IMR-90 (cell line): ENCODE data around the gene ACVR2B. TPM values are rescaled to one million over a fixed set of nuclear protein-coding genes. Genes with fewer than 3 reads are reported as not detected.

Source experiments
- ATAC-seq: fragments of 200-7000 bp; cut with Tn5 transposase; 2 replicates; pipeline ENCODE4 v1.9.1; 2020; ENCODE audit warnings: low read depth, mild to moderate bottlenecking, moderate library complexity
- BruUV-seq: library from RNA; stranded (reverse); fragments of 400-500 nt; replicated peaks from 2 replicates; lab custom pipeline; 2021; lab: Mats Ljungman, UMichigan
- CTCF ChIA-PET: fragments of 300-600 bp; formaldehyde crosslinking; extraction: SDS; loops from one replicate; lab custom pipeline; 2021; ENCODE audit warnings: antibody characterized with exemption; lab: Yijun Ruan, JAX
- POLR2A ChIA-PET: fragments of 300-600 bp; sonication (Branson Sonifier 250); formaldehyde crosslinking; loops from one replicate; lab custom pipeline; 2022; ENCODE audit warnings: antibody characterized with exemption; ENCODE audit not compliant: unreplicated experiment; lab: Charles Lee
- DNase-seq: peaks from one replicate; pipeline ENCODE4 v3.0.0; 2013
- H2AFZ ChIP-seq: replicated peaks from 2 replicates; pipeline ENCODE3; 2013; ENCODE audit warnings: low read length, mild to moderate bottlenecking; ENCODE audit not compliant: poor library complexity
- H2AK5ac ChIP-seq: 2 replicates; pipeline ENCODE4 v1.6.1; 2013; ENCODE audit warnings: low read depth, low read length, inconsistent platforms
- H2AK9ac ChIP-seq: replicated peaks from 2 replicates; pipeline ENCODE3; 2013; ENCODE audit warnings: mild to moderate bottlenecking, low read depth, low read length, moderate library complexity; ENCODE audit not compliant: poor library complexity
- H2BK120ac ChIP-seq: 2 replicates; pipeline ENCODE4 v1.6.1; 2013; ENCODE audit warnings: low read depth, low read length, inconsistent platforms
- H2BK15ac ChIP-seq: 3 replicates; pipeline ENCODE4 v1.6.1; 2013; ENCODE audit warnings: low read depth, low read length, inconsistent platforms
- H2BK20ac ChIP-seq: 2 replicates; pipeline ENCODE4 v1.6.1; 2013; ENCODE audit warnings: low read depth, mild to moderate bottlenecking, inconsistent platforms, low read length, moderate library complexity
- H2BK5ac ChIP-seq: 2 replicates; pipeline ENCODE4 v1.6.1; 2013; ENCODE audit warnings: mild to moderate bottlenecking, low read depth, low read length, inconsistent platforms; ENCODE audit not compliant: poor library complexity, severe bottlenecking
- H3K14ac ChIP-seq: replicated peaks from 2 replicates; pipeline ENCODE4 v1.6.1; 2013; ENCODE audit warnings: low read depth, low read length, inconsistent platforms
- H3K18ac ChIP-seq: 2 replicates; pipeline ENCODE4 v1.6.1; 2013; ENCODE audit warnings: low read depth, low read length, control low read depth
- H3K23ac ChIP-seq: 2 replicates; pipeline ENCODE4 v1.6.1; 2013; ENCODE audit warnings: low read depth, low read length, inconsistent platforms
- H3K27ac ChIP-seq: 2 replicates; pipeline ENCODE4 v1.5.1; 2013; ENCODE audit warnings: mild to moderate bottlenecking, control low read depth, low read length; ENCODE audit not compliant: insufficient read depth
- H3K27me3 ChIP-seq: 2 replicates; pipeline ENCODE4 v1.6.1; 2013; ENCODE audit warnings: low read length; ENCODE audit not compliant: control insufficient read depth, insufficient read depth
- H3K36me3 ChIP-seq: 2 replicates; pipeline ENCODE4 v1.6.1; 2013; ENCODE audit warnings: low read length, mixed read lengths; ENCODE audit not compliant: control insufficient read depth, insufficient read depth
- H3K4ac ChIP-seq: 2 replicates; pipeline ENCODE4 v1.6.1; 2013; ENCODE audit warnings: low read depth, low read length, inconsistent platforms
- H3K4me1 ChIP-seq: 2 replicates; pipeline ENCODE4 v1.6.1; 2013; ENCODE audit warnings: low read length, mixed read lengths; ENCODE audit not compliant: control insufficient read depth, insufficient read depth
- H3K4me2 ChIP-seq: 2 replicates; pipeline ENCODE4 v1.6.1; 2013; ENCODE audit warnings: low read depth, mild to moderate bottlenecking, control low read depth, low read length, moderate library complexity
- H3K4me3 ChIP-seq: 2 replicates; pipeline ENCODE4 v1.5.1; 2013; ENCODE audit warnings: low read depth, mild to moderate bottlenecking, control low read depth, low read length, moderate library complexity; ENCODE audit not compliant: insufficient read depth
- H3K56ac ChIP-seq: 2 replicates; pipeline ENCODE4 v1.6.1; 2013; ENCODE audit warnings: low read length, inconsistent platforms; ENCODE audit not compliant: insufficient read depth; ENCODE audit errors: extremely low read depth
- H3K79me1 ChIP-seq, 2 experiments: 2 replicates each; pipeline ENCODE4 v1.6.1; 2013; ENCODE audit warnings: low read length in 2 of 2, inconsistent platforms in 1 of 2, low read depth in 1 of 2
- H3K9ac ChIP-seq: 2 replicates; pipeline ENCODE4 v1.6.1; 2013; ENCODE audit warnings: low read depth, low read length, control low read depth
- H3K9me1 ChIP-seq: 2 replicates; pipeline ENCODE4 v1.6.1; 2013; ENCODE audit warnings: low read length, inconsistent platforms; ENCODE audit not compliant: insufficient read depth
- H3K9me3 ChIP-seq: 2 replicates; pipeline ENCODE4 v1.6.1; 2013; ENCODE audit warnings: low read length; ENCODE audit not compliant: control insufficient read depth, insufficient read depth
- H4K20me1 ChIP-seq: 2 replicates; pipeline ENCODE4 v1.6.1; 2013; ENCODE audit warnings: low read length, inconsistent platforms; ENCODE audit not compliant: insufficient read depth
- H4K5ac ChIP-seq: 2 replicates; pipeline ENCODE4 v1.6.1; 2013; ENCODE audit warnings: mild to moderate bottlenecking, low read depth, low read length, control low read depth
- H4K8ac ChIP-seq, 2 experiments: 2 replicates each; pipeline ENCODE4 v1.6.1; 2013; ENCODE audit warnings: low read depth in 2 of 2, low read length in 2 of 2, control low read depth in 1 of 2, inconsistent platforms in 1 of 2
- H4K91ac ChIP-seq: 2 replicates; pipeline ENCODE4 v1.6.1; 2013; ENCODE audit warnings: low read depth, low read length, inconsistent platforms; ENCODE audit not compliant: insufficient read depth
- CHD1 ChIP-seq: IDR thresholded peaks from 2 replicates; pipeline ENCODE4 v1.6.1; 2012; ENCODE audit warnings: low read depth, low read length, improper control_type of control experiment
- CTCF ChIP-seq: conservative IDR thresholded peaks from 2 replicates; pipeline ENCODE4 v1.5.1; 2012; ENCODE audit warnings: mild to moderate bottlenecking, low read depth, low read length, improper control_type of control experiment
- ELK1 ChIP-seq: fragments of 150-350 bp; IDR thresholded peaks from 2 replicates; pipeline ENCODE4 v1.6.1; 2016; ENCODE audit warnings: low read depth, mild to moderate bottlenecking, low read length, moderate library complexity, borderline replicate concordance
- FOS ChIP-seq: fragments of 150-350 bp; IDR thresholded peaks from 2 replicates; pipeline ENCODE4 v1.6.1; 2016; ENCODE audit warnings: low read depth, low read length
- MAFK ChIP-seq: IDR thresholded peaks from 2 replicates; pipeline ENCODE4 v1.6.1; 2012; ENCODE audit warnings: low read depth, low read length, improper control_type of control experiment
- MAZ ChIP-seq: IDR thresholded peaks from 2 replicates; pipeline ENCODE4 v1.6.1; 2012; ENCODE audit warnings: low read depth, mild to moderate bottlenecking, low read length, improper control_type of control experiment, moderate library complexity, borderline replicate concordance
- MXI1 ChIP-seq: IDR thresholded peaks from 2 replicates; pipeline ENCODE4 v1.6.1; 2012; ENCODE audit warnings: low read depth, mild to moderate bottlenecking, low read length, moderate library complexity, borderline replicate concordance
- NFE2L2 ChIP-seq: fragments of 150-350 bp; IDR thresholded peaks from 2 replicates; pipeline ENCODE4 v1.6.1; 2016; ENCODE audit warnings: low read depth, mild to moderate bottlenecking, low read length
- POLR2A ChIP-seq: IDR thresholded peaks from 2 replicates; pipeline ENCODE4 v1.6.1; 2012; ENCODE audit warnings: mild to moderate bottlenecking, low read depth, low read length
- RAD21 ChIP-seq: IDR thresholded peaks from 2 replicates; pipeline ENCODE4 v1.6.1; 2012; ENCODE audit warnings: low read length, improper control_type of control experiment
- RCOR1 ChIP-seq: IDR thresholded peaks from 2 replicates; pipeline ENCODE4 v1.6.1; 2012; ENCODE audit warnings: mild to moderate bottlenecking, low read length, improper control_type of control experiment; ENCODE audit not compliant: insufficient replicate concordance
- SMC3 ChIP-seq: fragments of 150-350 bp; IDR thresholded peaks from 2 replicates; pipeline ENCODE4 v1.6.1; 2016; ENCODE audit warnings: low read depth, mild to moderate bottlenecking, antibody characterized with exemption, low read length, moderate library complexity
- USF2 ChIP-seq: fragments of 150-350 bp; IDR thresholded peaks from 2 replicates; pipeline ENCODE4 v1.6.1; 2017; ENCODE audit warnings: mild to moderate bottlenecking, antibody characterized with exemption, low read length, low read depth
- WGBS, 2 experiments: methylation state at CpG; one replicate each; pipeline versions ENCODE4 v1.1.5 to v1.1.7; 2013; ENCODE audit warnings: missing lambda C conversion rate in 2 of 2; ENCODE audit not compliant: insufficient read length in 1 of 2; ENCODE audit errors: extremely low coverage in 2 of 2; 5-methylcytosine and 5-hydroxymethylcytosine counted together
- dilution Hi-C: fragments of 300-500 bp; cut with HindIII; formaldehyde crosslinking; loops from one replicate; pipeline ENCODE4 v1.14.3; 2018; ENCODE audit warnings: low sequenced_read_pairs; ENCODE audit not compliant: unreplicated experiment
- in situ Hi-C: fragments of 300-500 bp; cut with MboI; formaldehyde crosslinking; loops from 3 replicates; pipeline ENCODE4 v1.14.3; 2019; ENCODE audit warnings: low sequenced_read_pairs, inconsistent platforms, mixed read lengths
- intact Hi-C: fragments of 100-400 bp; cut with micrococcal nuclease; formaldehyde crosslinking; loops from 2 replicates; pipeline ENCODE4 v1.10.0; 2022
- polyA plus RNA-seq, 3 experiments: library from polyadenylated mRNA; depleted of rRNA; stranded (reverse); fragments of >200 nt; gene quantifications; 2 replicates each; pipeline ENCODE4 v1.2.3, GENCODE V29; 2012; ENCODE audit warnings: low replicate concordance in 1 of 3
- total RNA-seq: library from RNA; depleted of rRNA; stranded (reverse); fragments of >200 nt; gene quantifications from 2 replicates; pipeline ENCODE4 v1.2.3, GENCODE V29; 2012

The ACVR2B gene
- total and polyA plus RNA-seq, 2 of the 4 experiments (the other 2 are of a cell fraction), result 0.60 to 1.3 TPM

- no peak overlapping the region for H3K9ac ChIP-seq
- no peak overlapping the region for H3K4me3 ChIP-seq
- H3K9me3 ChIP-seq, result no peaks in the 10 kb centered on the region
- H2AK9ac ChIP-seq, result no peak overlapping the region
- H3K9me1 ChIP-seq, result no peaks in the 10 kb centered on the region; the same call in 1 of the 2 replicates
- POLR2A ChIA-PET, result no interaction called here
- H2BK120ac ChIP-seq, result no peak overlapping the region
- ATAC-seq (no peak), DNase-seq (no peak)
- H4K20me1 ChIP-seq, result no peaks in the 10 kb centered on the region
- H3K56ac ChIP-seq, result no peak overlapping the region
- H3K27me3 ChIP-seq, result no peaks in the 10 kb centered on the region
- H2BK5ac ChIP-seq, result no peak overlapping the region
- H3K4me2 ChIP-seq, result no peak overlapping the region
- no CpG with 5 or more reads among the region's 1 CpG for WGBS, 2 experiments
- in situ Hi-C loops, result no loop called here
- peaks cover 10% of the 10 kb centered on the region for H3K36me3 ChIP-seq
- peaks cover 0 to 3% of the 10 kb centered on the region in 2 experiments; a peak in 2 of 4 replicates for H3K79me1 ChIP-seq
- peaks cover 3% of the 10 kb centered on the region for H3K4me1 ChIP-seq
- no peak overlapping the region for H2AK5ac ChIP-seq
- no peak overlapping the region for H2AFZ ChIP-seq
- no peak overlapping the region for H3K14ac ChIP-seq
- H4K8ac ChIP-seq, result no peak overlapping the region
- no peak overlapping the region for H4K5ac ChIP-seq
- CTCF ChIA-PET, result interaction anchor here (1.5 kb wide), 1 partner anchor 327 kb away, joined by 4 read pairs; no protein-coding TSS in a partner anchor
- H3K18ac ChIP-seq, result no peak overlapping the region
- H2BK15ac ChIP-seq, result no peak overlapping the region
- no peak overlapping the region for H2BK20ac ChIP-seq
- no peak overlapping the region for H3K23ac ChIP-seq
- no peak overlapping the region for H4K91ac ChIP-seq
- no peak for TF ChIP-seq CHD1
- no peak for TF ChIP-seq POLR2A
- TF ChIP-seq SMC3, result no peak
- no peak for TF ChIP-seq RCOR1
- no peak for TF ChIP-seq FOS
- TF ChIP-seq USF2, result no peak
- no peak for TF ChIP-seq RAD21
- no peak for TF ChIP-seq NFE2L2
- no peak for TF ChIP-seq MXI1
- TF ChIP-seq ELK1, result no peak
- no peak for TF ChIP-seq MAFK
- TF ChIP-seq MAZ, result no peak
- no peak for TF ChIP-seq CTCF
- H3K4ac ChIP-seq, result no peak overlapping the region
- BruUV-seq, result no TSS peak
- intact Hi-C loops, result no loop called here
- no peak overlapping the region for H3K27ac ChIP-seq
- dilution Hi-C loops, result no loop called here
Measured at GRCh38 chr3:38516669-38517068, 63.0 kb downstream of the ACVR2B start.
